NCI-H128 (cell line): ENCODE data around the gene IRS2.

Experiments
- DNase-seq: peaks from one replicate; lab custom pipeline; 2025; ENCODE audit not compliant: unreplicated experiment; lab: John Stamatoyannopoulos, UW

Gene IRS2

DNA sequence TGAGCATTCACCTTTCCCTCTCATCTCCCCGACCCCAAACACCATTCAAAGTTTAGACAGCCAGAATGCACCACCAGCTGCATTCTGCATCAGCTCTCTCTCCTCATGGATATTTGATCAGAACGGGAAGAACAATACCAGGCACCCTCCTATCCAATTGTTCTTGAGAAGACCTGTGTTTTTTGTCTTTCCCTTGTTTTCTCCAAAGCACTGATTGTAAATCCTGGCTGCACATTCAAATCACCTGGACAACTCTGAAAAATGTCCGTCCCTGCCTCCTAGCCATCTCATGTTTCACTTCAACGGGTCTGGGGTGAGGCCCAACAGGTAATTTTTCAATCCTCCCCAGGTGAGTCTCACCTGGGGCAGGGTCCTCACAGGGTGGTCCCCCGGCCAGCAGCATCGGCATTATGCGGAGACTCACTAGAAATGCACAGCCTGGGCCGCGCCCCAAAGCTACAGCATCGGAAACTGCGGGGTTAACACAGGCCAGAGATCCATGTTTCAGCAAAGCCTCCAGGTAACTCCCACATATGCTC lies 5.5 kb downstream of the IRS2 start:
- DNase-seq, result no peak

DNA sequence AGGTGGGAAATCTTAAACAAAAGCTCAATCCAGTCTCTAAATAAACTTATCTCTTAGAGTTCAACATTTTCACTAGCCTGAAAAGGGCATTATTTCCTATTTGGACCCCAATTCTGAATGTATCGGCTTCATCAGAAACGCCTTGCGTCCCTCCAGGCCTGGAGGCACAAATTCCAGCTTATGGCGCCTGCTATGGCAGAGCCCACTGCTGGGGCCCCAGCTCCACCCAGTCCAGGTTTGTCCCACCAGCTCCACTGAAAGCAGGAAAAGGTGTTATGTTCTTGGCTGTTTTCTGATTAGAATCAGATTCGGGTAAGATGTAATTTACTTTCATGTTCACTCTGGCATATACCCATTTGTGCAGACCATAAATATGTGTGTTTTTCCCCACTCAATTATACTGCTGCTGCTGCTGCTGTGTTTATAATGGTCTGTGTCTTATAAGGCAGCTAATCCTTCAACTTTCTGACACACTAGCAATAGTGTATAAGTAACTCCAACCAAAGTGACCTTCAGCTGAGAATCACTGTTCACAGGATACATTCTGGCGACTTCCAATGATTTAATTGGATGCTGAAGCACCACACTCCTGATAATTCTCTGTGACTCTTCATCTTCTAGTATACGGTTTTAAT lies 6.4 kb downstream of the IRS2 start:
- no peak for DNase-seq

DNA sequence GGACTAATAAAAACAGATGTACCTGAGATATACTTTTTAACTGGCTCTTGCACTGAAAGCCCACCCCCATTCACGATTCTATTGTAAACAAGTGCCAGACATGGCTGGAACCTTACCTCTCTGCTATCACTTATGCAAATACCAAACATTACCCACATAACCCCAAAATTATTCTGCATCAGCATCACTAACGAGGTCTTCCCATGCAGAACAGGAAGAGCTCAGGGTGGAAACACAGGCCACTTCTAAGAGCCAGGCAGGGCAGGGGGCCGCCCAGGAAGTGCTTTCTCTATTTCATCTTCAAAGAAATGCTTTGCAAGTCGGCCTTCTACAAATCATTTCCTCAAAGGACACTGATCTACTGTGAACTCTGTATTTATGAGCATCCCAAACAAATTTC lies 7.3 kb downstream of the IRS2 start:
- DNase-seq, result no peak

DNA sequence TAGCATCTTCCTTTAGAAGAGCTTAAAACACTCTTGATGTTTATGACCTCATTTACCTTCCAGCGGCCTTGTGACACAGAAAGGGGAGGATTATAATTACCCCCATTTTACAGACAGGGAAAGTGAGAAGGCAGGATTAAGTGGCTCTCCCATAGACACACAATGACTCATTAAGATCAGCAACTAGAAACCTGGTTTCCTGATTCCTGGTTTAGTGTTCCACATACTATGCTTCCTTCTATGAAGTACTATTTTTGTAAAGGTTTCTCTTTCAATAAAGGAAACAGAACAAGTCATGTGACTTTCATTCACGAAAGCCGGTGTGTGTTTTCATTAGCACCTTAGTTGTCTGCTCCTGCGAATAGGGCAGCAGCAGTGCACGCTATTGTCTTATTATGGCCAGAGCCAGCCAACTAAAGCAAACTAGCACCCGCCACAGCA lies 8.3 kb downstream of the IRS2 start:
- DNase-seq, result no peak

DNA sequence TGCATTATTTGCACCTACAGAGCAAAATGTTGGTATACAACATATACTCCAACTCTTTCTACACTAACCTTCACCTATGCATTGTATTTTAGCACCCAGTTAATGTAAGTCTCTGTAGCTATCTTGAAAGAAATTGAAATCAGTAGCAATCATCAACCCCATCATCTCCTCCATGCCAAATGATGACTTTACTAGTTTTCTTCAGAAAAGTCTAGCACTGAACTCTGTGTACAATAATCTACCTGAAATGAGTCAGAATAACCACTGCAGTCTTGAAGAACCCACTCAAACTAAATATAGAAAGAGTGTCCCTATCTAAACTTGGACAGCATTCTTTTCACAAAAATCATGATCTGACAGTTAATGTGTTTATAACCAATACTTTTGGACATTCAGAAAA lies 9.8 kb downstream of the IRS2 start:
- DNase-seq, result no peak

DNA sequence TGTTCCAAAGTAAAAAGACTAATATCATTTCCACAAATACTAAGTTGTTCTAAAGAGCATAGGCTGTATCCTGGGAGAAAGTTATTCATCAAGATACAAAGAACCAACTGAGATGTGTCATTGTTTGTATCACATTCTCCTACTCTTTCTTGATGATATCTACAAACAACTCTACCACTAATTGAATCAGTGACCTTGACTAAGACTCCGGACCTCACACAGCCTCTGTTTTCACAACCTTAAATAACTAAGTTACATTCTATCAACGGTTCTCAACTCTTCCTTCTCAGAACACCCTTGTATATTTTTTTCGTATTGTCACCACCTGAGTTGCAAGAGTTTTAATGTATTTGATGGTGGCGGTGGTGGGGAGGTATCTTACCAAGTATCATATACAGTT lies 12.6 kb downstream of the IRS2 start:
- no peak for DNase-seq

DNA sequence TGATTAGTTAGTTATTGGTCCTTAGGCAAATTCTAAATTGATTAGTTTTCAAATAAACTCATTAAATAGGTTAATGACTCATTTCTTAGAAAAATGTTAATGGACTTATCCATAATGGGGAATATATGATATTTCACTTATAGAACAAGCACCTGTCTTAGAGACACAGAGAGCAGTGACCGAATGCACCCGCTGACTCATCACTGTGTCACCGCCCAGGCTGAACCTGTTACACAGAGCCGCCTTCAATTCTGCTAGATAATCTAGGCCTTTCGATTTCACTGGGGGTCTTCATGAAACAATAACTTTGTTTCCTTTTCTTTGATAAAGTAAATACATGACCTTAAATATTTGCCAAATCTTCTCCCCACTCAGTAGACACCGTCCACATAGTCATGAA lies 13.1 kb downstream of the IRS2 start:
- DNase-seq, result no peak

DNA sequence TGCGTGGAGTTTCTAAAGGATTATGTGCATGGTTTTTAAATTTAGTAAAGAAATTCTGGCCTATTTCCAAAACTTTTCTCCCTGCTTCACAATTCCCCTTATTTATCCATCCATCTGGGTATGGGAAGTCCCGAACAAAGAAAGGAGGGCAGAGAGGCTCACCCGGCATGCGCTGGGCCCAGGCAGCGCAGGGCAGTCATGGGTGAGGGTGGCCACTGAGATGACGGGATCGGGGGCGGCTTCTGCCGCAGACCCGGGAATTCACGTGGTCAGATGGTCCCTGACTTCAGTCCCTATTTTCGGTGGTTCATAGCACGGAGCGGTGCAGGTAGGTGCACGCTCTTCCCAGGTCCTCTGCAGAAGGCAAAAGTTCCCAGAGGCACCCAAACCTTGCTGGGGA lies 14.5 kb downstream of the IRS2 start:
- DNase-seq, result no peak

DNA sequence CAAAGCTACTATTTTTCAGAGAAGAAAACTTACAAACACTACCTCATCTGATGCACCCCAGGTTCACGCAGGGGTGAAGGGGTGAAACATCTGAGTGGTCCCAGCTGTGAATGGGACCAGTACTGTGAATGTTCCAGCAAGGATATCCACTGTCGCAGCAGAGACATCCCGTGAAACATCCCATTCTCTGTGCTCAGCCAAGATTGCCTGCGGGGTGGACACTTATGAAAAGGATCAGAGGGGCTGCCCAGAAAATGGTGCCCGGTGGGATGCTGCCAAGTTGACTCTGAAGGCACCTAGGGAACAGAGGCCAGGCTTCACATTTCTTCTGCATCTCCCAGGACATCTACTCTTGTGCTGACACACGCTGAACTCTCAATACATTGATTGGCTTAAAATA lies 15.9 kb downstream of the IRS2 start:
- DNase-seq, result no peak

DNA sequence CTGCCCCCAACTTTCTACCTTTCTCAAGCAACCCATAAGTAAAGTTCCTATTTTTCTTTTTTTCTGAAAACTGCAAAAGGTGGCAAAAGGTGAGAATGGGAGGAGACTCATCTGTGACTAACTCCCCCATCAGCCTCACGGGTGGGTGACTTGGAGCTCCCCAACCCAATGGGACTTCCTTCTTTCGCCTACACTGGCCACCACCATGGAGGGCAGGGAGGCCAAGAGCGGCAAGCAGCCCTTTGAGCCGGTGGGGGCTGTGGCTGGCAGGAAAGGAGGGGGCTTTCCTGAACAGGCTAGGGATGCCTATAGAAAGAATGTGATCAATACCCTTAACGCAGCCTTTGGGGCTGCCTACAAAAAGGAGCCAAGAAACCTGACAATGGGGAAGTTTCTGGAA lies 16.5 kb downstream of the IRS2 start:
- DNase-seq, result no peak

DNA sequence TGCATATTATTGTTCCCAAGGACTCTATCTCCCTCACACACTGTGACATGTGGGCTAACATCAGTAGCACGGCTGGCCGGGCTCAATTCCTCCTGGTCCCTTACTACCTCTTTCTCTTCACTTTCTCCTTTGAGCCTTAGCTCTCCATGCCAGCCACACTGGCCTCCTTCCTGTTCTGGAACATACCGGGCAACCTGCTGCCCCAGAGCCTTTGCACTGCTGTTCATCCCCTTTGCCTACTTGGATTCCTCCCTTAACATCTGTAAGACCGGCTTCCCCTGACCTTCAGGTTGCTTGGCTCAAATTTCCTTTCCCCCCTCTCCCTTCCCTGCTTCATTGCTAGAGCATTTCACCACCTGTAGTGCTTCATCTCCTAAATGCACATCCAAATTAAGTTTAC lies 17.1 kb downstream of the IRS2 start:
- DNase-seq, result no peak

DNA sequence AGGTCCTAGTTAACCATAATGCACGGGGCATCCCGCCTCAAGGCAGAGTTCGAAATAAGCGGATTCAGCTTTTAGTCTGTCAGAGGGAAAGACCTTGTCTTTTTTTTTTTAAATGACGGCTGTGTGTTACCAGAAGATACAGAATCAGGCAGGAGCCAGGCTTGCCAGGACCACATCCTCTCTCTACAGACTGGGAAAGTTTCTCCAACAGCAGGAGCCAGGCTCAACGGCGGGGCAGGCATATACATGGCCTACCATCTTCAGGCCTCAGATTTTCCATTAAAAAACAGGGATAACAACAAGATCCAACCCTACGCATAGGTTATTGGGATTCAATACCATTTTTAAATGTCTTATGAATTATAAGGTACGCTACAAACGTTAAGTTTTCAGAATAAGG lies 17.8 kb downstream of the IRS2 start:
- no peak for DNase-seq

DNA sequence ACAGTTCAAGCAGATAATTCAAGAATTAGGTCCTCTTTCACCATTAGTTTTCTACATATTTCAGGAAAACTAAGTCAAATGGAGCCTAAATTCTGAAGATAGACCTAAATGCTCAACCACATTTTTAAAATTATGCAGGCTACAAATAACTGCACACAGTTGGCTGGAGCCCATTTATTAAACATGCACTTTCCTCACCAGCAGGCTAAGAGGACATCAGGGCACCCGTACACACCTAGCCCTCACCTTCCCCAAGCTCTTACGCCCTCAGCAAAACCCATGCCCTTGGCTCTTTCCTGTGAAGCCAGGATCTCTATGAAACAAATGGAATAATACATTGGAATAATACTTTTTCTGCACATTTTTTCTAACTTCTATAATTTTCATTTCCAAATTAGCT lies 18.2 kb downstream of the IRS2 start:
- no peak for DNase-seq

DNA sequence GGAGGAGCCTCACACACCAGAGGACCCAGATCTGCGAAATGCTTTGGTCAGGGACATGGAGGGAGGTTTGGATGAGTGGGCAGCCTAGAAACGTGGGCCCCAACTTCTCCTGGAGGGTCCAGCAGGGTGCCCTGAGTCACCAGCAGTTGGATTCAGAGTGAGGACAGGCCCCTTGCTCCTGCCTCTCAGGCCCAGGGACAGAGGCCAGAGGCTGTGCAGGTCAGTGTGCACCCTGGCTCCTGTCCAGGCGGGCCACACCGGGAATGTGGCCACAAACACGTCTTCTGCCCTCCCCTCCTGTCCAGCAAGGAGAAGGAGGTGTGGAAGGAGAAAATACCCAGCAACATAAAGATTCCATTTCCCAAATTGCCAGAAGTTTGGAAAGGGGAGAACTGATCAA lies 19.4 kb downstream of the IRS2 start:
- no peak for DNase-seq

DNA sequence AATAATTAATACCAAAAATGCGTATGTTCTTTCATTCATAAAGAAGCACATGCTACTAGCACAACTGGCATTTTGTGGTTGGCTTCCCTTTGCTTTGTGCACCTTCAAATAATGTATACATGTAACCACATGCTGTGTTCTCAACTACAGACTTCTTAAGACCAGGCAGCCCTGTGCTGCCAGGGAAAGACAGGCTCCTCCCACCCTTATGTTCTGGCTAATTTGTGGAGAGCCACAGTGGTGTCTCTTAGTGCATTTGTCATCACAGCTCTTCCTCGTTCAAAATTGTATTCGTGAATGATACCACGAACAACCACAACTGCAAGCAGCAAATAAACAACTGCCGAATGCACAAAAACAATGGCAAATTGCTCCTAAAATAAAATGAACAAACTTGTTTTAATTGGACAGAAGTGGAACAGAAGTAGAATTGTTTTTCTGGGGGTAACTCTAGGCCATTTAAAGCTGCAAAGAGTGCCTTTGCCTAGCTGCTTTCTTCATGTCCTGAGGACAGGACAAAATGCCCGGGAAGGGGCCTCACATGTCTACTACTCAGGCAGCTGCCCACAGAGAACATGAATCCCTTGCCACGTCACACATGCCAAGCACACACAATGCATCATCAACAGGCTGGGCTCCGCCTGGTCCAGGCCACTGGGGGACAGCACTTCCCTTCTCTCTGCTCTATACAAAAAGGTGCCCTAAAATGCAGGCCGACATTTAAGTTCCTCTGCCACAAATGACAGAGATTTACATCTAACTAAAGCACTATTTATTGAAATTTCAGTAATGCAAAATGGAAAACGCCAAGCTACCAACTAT lies 21.7 kb downstream of the IRS2 start:
- no peak for DNase-seq

DNA sequence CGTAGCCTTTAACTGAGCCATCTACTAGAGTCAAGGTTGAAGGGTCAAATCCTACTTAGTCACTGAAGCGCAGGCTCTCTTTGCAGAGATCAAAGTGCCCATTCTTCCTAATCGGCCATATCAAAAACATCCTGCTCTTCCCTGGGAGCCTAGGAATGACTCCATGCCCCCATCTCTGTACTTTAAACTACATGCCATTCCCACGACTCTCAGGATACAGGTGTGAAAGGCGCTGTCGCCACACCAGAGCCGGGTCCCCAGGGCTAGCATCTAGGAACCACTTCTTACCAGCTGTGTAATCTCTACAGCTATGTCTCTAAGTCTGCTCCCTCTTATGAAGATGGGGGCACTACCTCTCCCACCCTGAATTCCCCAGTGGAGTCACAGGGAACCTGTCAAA lies 22.3 kb downstream of the IRS2 start:
- DNase-seq, result no peak

DNA sequence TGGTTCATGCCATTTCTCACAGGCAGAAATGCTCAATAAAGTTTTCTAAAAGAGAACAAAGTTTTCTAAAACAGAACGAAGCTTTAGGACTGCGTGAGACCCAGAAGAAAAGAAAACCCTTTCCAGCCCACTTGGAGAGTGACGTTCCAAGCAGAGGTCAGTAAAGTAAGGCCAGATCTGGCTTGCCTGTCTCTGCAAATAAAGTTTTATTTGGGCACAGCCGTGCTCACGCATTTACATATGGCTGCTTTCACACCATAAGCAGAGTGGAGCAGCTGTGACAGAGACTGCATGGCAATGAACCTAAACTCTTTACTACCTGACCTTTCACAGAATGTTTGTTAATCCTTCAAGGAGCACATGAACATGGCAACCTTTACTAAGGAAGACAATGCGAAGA lies 23.6 kb downstream of the IRS2 start:
- no peak for DNase-seq

DNA sequence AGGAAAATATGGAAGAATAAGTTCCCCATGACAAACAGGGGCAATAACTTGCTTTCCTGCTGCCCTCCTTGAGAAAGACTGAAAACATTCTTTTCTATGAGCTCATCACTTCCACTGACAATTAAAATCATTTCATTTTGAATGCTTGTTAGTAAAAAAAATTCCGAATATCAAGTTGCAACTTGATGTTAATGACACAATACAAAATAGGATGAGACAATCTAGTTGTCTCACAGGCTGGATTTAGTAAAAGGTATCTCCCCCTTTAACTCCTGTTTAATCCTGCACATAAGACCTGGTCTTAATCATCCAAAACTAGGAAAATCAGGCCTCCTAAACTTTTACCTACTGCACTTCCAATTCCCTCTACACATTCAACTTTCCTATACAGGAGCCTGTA lies 24.7 kb downstream of the IRS2 start:
- no peak for DNase-seq

DNA sequence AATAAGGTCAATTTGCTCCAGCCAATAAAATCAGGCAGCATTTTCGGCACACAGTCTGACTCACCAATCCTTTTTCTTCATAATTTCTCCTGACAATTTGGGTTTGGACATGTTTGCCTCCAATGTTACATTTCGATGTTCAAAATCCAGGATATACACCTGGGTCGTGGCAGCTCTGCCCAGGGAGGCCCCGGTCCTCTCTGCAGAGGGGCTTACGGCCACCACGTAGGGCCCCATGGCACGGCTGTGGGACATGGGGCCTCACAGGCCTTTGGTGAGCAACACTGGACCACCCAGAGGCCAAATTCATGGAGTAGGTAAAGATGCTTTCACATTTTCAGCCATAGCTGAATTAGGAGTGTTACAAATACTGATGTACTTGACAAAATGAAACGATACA lies 25.4 kb downstream of the IRS2 start:
- no peak for DNase-seq

DNA sequence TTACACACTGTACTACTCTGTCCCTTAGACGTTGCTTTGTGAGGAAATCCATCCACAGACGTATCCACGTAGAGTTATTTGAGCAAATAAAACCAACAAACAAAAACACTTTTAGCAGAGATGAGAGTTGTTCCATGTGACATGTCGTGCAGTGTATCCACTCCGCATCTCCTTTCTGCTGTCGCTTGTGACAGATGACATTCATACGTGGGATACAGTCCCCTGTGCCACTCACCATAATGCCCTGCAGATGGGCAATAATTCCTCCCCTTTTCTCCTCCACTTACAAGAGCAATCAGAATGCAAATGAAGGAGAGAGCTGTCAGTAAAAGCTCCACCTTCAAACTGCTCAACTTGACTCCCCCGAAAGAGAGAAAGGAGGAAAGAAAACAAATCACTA lies 26.0 kb downstream of the IRS2 start:
- no peak for DNase-seq

DNA sequence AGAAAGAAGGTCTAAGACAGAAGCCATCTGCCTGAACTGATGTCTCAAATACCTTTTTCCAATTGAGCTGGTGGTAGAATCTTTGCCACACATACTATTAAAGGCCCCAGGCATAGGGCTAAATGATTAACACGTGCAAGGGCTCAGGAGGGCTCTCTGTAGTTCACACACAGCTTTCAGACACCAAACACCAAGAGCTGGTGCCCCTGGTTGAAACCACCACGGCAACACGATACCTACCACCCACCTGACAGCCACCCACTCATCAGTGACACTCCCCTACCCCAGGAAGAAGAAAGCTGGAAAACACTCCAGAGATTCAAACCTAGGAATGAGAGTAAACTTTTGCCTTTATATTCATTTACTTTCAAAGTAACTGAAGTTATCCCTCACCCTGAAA lies 26.8 kb downstream of the IRS2 start:
- no peak for DNase-seq

DNA sequence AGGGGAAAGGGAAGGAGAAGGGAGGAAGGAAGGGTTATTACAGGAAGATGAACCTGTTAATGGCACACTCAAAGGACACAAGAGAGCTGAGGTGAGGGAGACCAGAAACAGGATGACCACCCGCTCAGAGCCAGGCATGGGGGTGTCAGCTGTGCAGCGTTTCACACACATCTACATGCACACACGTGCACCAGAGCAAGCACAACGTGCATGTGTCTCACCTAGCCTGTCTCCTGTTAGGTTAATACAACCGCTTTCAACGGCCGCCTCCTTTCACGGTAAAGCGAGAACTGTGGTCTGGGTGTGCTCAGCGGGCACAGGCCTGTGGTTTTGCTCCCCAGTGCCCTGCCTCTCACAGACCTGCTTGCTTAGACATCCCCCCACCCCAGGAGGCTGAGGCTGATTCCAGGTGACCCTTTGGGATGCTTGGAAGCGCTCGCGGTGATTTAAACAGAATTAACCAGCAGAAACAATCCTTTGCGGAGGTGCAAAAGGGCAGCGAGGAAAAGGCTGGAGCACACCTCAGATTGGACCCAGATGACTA lies 27.4 kb downstream of the IRS2 start:
- DNase-seq, result no peak
